Effector memory CD4-positive, alpha-beta T cell (primary cell): Measurements from ENCODE around the gene TMEM163.

ENCODE experiments used
- DNase-seq, 3 donors: peaks; one replicate each; pipeline ENCODE4 v3.0.0-alpha.2; 2020
- H3K27ac ChIP-seq: 2 replicates; pipeline ENCODE4 v1.7.0; 2013; ENCODE audit warnings: mild to moderate bottlenecking, low read length, moderate library complexity; ENCODE audit not compliant: insufficient read depth, poor library complexity, severe bottlenecking
- H3K27me3 ChIP-seq: replicated peaks from 2 replicates; pipeline ENCODE4 v1.7.0; 2013; ENCODE audit warnings: mild to moderate bottlenecking, low read length; ENCODE audit not compliant: insufficient read depth, control insufficient read depth, poor library complexity, severe bottlenecking
- H3K36me3 ChIP-seq: 2 replicates; pipeline ENCODE4 v1.7.0; 2013; ENCODE audit warnings: mild to moderate bottlenecking, low read length, moderate library complexity; ENCODE audit not compliant: control insufficient read depth, insufficient read depth
- H3K4me1 ChIP-seq: 2 replicates; pipeline ENCODE4 v1.7.0; 2013; ENCODE audit warnings: low read length, mild to moderate bottlenecking; ENCODE audit not compliant: control insufficient read depth, insufficient read depth, poor library complexity, severe bottlenecking
- H3K4me3 ChIP-seq: 2 replicates; pipeline ENCODE4 v1.7.0; 2013; ENCODE audit warnings: low read length, low read depth, mild to moderate bottlenecking; ENCODE audit not compliant: insufficient read depth, poor library complexity, severe bottlenecking
- H3K9me3 ChIP-seq: 2 replicates; pipeline ENCODE4 v1.7.0; 2013; ENCODE audit warnings: mild to moderate bottlenecking, low read length, moderate library complexity; ENCODE audit not compliant: control insufficient read depth

TMEM163 gene

DNA sequence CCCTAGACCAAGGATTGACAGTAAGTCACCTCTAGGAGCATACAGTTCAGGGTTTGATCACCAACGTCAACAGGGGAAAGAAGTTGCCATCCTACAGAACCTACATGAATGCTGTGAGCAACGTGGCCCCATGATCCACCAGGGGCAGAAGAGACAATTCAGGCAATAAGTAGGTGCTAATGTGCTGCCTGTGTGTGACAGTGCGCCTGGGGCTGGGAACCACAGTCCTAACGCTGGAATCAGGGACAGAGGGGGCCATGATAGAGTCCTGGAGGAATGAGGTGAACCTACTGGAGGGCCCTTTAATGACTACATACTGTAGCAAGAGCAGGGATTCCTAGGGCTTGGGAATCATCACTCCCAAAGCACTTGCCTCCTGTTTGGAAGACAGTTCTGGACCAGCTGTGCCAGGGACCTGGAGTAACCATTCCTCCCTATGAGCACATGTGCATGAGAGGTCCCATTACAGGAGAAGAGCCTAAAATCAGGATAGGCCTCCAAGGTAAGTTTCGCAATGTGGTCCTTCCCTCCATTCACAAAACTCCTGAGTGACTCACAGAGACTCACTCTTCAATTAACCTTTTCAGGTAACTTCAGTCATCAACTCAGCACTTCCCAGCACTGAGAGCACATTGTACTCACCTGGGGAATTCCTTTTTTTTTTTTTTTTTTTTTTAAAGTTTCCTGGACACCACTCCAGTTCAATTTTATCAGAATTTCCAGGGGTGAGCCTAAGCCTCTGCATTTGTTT, 214.0 kb downstream of the TMEM163 start:
- no peak for DNase-seq
- no peak overlapping the region for H3K4me3 ChIP-seq
- H3K36me3 ChIP-seq: no peaks in the 10 kb centered on the region
- H3K27ac ChIP-seq: no peak overlapping the region
- H3K9me3 ChIP-seq: no peaks in the 10 kb centered on the region
- no peaks in the 10 kb centered on the region for H3K27me3 ChIP-seq
- H3K4me1 ChIP-seq: no peaks in the 10 kb centered on the region

DNA sequence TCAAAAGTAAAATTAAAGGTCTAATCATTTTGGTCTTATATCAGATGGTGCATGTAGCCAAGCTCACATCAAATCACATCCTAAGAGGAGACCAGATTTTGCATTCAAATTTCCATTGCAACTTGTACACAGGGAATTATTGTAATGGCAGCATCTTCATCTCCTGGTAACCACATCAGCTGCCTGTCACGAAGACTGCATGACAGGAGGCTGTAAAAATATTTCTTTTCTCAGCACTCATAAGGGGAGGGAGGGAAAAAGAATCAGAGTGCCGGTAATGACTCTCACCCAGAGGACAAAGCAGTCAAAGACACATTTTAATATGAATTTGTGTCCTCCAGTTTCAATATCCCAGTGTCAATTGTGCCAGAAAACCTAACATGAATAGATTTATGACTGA, 216.7 kb downstream of the TMEM163 start:
- Histone ChIP-seq H3K27ac (no peak overlapping the region), H3K36me3 (no peaks in the 10 kb centered on the region), H3K9me3 (no peaks in the 10 kb centered on the region), H3K4me3 (no peak overlapping the region), H3K27me3 (no peaks in the 10 kb centered on the region), H3K4me1 (no peaks in the 10 kb centered on the region)
- no peak for DNase-seq

DNA sequence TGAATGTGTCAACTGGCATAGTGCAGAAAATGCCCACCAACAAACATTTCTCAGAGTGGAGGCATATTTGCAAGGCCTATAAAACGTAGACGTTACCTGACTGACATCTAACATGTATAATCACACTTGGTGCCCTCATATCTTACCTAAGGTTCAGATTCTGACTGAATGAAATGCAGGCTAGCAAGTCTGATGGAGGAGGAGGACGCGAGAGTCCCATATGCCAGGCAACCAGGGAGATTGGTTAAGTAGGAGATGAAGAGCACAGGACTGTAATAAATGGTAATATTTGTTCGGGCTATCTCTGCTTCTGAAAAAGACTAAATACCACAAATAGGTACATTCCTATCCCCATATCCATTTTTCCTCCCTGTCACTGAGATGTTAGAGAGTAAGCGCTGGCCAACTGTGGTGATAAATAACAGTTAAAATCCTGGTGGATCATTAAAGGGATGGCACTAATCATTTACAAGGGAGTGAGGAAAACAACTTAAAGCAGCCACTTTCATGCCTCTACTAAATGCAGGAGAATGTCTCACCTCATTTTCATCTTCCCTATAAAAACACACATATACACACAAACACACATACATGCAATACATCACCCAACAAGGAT, 217.2 kb downstream of the TMEM163 start:
- Histone ChIP-seq H3K27ac (no peak overlapping the region), H3K27me3 (no peaks in the 10 kb centered on the region), H3K4me3 (no peak overlapping the region), H3K36me3 (no peaks in the 10 kb centered on the region), H3K4me1 (no peaks in the 10 kb centered on the region), H3K9me3 (no peaks in the 10 kb centered on the region)
- DNase-seq: no peak

DNA sequence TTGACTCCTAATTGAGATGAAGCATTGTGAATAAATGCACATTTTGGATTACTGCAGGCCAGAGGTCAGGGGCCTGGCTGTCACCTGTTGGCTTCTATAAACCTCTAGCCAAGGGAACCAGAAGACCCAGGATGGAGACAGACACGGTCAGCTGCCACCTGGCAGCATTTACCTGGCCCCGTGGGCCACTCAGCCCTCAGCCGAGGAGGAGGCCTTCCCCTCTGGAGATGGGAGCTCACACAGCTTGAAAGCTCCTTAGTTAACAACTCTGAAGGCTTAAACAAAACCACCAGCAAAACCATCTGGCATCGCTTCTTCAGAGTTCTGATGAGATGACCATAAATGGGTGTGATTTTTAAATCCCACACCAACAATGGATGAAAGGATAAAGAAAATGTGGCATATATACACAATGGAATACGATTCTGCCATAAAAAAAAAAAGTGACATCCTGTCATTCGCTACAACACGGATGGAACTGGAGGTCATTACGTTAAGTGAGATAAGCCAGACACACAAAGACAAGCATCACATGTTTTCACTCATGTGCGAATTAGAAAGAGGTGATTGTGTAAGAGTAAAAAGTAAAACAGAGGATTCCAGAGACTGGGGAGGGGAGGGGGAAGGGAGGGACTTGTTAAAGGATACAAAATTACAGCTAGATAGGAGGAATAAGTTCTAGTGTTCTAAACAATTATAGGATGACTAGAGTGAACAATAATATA, 218.4 kb downstream of the TMEM163 start:
- Histone ChIP-seq H3K27me3 (no peaks in the 10 kb centered on the region), H3K4me1 (no peaks in the 10 kb centered on the region), H3K4me3 (no peak overlapping the region), H3K27ac (no peak overlapping the region), H3K36me3 (no peaks in the 10 kb centered on the region), H3K9me3 (no peaks in the 10 kb centered on the region)
- DNase-seq: no peak

DNA sequence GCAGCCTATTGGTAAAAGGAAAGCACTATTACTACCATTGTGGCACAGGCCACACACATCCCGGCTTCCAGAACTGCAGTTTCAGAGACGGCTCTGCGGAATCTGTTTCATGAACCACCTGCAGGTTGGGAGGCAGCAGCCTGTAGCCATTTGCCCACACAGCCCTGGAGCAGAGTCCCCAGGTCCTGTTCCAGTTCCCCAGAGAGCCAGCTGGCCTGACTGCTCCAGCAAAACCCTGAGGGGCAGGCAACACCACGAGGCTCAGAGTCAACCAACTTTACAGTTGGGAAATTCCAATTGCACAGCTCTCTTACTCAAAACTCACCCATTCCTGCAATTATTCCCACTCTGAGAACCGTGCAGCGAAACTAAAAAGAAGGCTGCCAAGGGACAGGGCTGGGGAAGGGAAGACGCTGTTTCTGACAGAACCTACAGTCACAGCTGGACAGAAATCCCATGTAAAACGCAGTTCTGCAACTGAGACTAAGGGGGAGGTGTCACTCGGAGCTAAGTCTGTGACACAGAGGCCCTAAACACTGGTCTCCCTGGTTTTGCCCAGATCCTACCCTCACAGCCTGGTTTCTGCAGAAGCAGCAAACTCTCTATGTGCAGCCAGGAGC, 219.4 kb downstream of the TMEM163 start:
- H3K27me3 ChIP-seq: no peaks in the 10 kb centered on the region
- no peaks in the 10 kb centered on the region for H3K4me1 ChIP-seq
- H3K9me3 ChIP-seq: no peaks in the 10 kb centered on the region
- DNase-seq: no peak
- H3K36me3 ChIP-seq: no peaks in the 10 kb centered on the region
- H3K27ac ChIP-seq: no peak overlapping the region
- no peak overlapping the region for H3K4me3 ChIP-seq

DNA sequence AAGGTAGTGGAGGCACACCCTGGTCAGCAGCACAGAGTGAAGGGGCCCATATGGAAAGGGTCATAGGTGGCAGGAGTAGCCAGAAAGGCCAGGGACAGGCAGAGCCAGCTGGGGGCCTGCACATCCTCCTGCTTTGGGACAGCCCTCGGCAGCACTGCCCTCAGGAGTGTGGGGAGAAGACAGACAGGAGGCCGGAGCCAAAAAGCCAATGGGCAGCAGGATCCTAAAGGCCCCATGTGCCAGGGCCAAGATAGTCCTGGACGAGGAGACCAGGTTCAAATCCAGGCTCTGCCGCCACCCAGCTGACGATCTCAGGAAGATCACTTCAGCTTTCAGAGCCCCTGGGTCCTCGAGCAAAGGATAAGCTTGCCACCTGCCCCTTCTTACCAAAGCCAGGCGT, 220.1 kb downstream of the TMEM163 start:
- no peaks in the 10 kb centered on the region for H3K4me1 ChIP-seq
- H3K27ac ChIP-seq: no peak overlapping the region
- H3K4me3 ChIP-seq: no peak overlapping the region
- H3K36me3 ChIP-seq: no peaks in the 10 kb centered on the region
- no peaks in the 10 kb centered on the region for H3K27me3 ChIP-seq
- H3K9me3 ChIP-seq: no peaks in the 10 kb centered on the region
- DNase-seq: no peak

DNA sequence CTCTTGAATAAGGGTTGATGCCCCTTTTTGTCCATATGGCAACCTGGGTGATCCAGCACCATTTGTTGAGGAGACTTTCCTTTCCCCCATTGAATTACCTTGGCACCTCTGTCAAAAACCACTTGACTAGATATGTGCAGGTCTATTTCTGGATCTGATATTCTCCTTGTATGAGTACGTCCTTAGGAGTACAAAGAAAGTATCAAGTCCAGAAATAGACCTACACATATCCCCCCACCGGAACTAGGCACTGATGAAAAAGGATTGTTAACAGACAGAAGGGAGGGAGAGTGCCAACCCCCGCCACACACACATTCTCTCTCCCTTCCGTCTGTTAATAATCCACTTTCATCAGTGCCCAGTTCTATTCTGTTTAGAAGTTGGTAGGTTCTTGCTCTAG, 225.0 kb downstream of the TMEM163 start:
- no peak for DNase-seq
- no peak overlapping the region for H3K4me3 ChIP-seq
- H3K27me3 ChIP-seq: no peaks in the 10 kb centered on the region
- H3K9me3 ChIP-seq: no peaks in the 10 kb centered on the region
- H3K27ac ChIP-seq: no peak overlapping the region
- no peaks in the 10 kb centered on the region for H3K36me3 ChIP-seq
- H3K4me1 ChIP-seq: no peaks in the 10 kb centered on the region

DNA sequence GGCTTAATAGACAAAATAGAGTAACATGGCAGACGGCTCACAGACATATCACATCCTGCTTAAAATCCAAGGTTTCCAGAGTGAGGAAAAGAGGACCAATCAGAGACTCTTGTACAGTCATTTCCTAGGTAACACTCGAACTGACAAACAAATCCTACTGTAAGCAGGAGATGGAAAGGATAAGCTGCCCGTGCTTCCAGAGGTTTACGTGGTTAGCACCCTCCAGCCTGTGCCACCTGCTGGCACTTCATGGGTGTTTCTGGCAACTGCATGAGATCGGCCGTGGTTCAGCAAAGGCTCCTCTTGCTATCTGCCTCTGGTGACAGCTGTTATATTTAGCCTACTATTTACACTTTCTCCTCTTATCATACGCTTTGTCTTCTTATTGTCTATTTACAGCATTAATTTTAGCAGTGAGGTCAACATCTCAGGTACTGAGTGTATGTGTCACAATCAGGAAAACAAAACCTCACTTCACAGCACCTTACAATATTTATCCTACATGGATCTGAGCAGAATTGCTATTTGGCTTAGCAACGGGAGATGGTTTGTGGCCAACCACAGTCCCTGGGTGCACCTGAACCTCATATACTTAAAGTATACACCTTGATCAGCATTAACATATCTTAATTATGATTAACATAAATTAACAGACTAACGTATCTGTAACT, 226.9 kb downstream of the TMEM163 start:
- Histone ChIP-seq H3K9me3 (no peaks in the 10 kb centered on the region), H3K27me3 (no peaks in the 10 kb centered on the region), H3K4me3 (no peak overlapping the region), H3K4me1 (no peaks in the 10 kb centered on the region), H3K27ac (no peak overlapping the region), H3K36me3 (no peaks in the 10 kb centered on the region)
- no peak for DNase-seq

DNA sequence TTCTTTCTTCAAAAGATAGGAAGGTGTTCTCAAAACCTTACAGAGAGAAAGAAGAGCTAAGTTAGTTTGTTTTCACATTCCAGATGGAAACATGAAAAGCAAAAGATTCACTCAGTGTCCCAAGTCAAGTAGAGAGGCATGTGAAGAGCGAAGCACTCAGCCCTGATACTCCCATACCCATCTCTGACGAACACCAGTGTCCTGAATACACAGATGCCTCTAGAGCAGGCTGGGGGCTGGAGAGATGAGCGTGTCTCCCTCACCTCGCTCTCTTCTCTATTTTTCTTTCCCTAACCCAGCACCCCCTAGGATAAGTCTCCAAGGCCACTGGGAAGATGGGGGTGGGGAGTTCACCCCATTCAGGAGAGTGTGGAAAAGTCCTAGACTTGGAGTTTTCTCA, 227.8 kb downstream of the TMEM163 start:
- no peak for DNase-seq
- no peaks in the 10 kb centered on the region for H3K36me3 ChIP-seq
- H3K27me3 ChIP-seq: no peaks in the 10 kb centered on the region
- H3K4me3 ChIP-seq: no peak overlapping the region
- no peak overlapping the region for H3K27ac ChIP-seq
- no peaks in the 10 kb centered on the region for H3K4me1 ChIP-seq
- H3K9me3 ChIP-seq: no peaks in the 10 kb centered on the region
